IMR-90 (cell line): ENCODE data around the gene TBRG4.

Experiments used
- BHLHE40 ChIP-seq: fragments of 150-350 bp; IDR thresholded peaks from 2 replicates; pipeline ENCODE4 v1.6.1; 2016; ENCODE audit warnings: mild to moderate bottlenecking, low read depth, low read length
- CEBPB ChIP-seq: IDR thresholded peaks from 2 replicates; pipeline ENCODE4 v1.6.1; 2012; ENCODE audit warnings: low read depth, low read length, improper control_type of control experiment
- CHD1 ChIP-seq: IDR thresholded peaks from 2 replicates; pipeline ENCODE4 v1.6.1; 2012; ENCODE audit warnings: low read depth, low read length, improper control_type of control experiment
- MAZ ChIP-seq: IDR thresholded peaks from 2 replicates; pipeline ENCODE4 v1.6.1; 2012; ENCODE audit warnings: low read depth, mild to moderate bottlenecking, low read length, improper control_type of control experiment, moderate library complexity, borderline replicate concordance
- MXI1 ChIP-seq: IDR thresholded peaks from 2 replicates; pipeline ENCODE4 v1.6.1; 2012; ENCODE audit warnings: low read depth, mild to moderate bottlenecking, low read length, moderate library complexity, borderline replicate concordance
- POLR2A ChIP-seq: IDR thresholded peaks from 2 replicates; pipeline ENCODE4 v1.6.1; 2012; ENCODE audit warnings: mild to moderate bottlenecking, low read depth, low read length
- TF ChIP-seq, protein P1 (sequence below): conservative IDR thresholded peaks from 2 replicates; pipeline ENCODE4 v1.5.1; 2012; ENCODE audit warnings: mild to moderate bottlenecking, low read depth, low read length, improper control_type of control experiment
- TF ChIP-seq, protein P2 (sequence below): fragments of 150-350 bp; IDR thresholded peaks from 2 replicates; pipeline ENCODE4 v1.6.1; 2016; ENCODE audit warnings: low read depth, mild to moderate bottlenecking, low read length, moderate library complexity, borderline replicate concordance

DNA sequence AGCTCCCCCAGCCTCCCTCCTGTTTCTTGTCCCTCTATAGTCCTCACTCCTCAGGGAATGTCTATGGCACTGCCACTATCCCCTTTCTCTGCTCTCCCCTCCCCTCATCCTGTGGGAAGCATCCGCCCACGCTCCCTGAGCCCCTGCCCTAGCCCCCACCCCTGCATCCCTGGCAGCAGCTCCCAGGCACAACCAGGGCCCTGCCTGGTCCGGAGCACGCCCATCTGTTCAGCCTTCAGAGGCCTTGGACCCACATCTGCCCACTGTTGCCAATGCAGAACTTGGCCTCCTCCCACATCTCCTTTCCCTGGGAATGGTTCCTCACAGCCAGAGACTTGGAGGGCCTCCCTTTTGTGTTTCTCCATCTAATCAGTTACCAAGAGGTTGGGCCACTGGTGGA, 20.4 kb upstream of the TBRG4 start:
- TF ChIP-seq MXI1 (no peak), MAZ (no peak), POLR2A (no peak), CEBPB (no peak), CHD1 (no peak), BHLHE40 (no peak)
- TF ChIP-seq, protein P1, sequence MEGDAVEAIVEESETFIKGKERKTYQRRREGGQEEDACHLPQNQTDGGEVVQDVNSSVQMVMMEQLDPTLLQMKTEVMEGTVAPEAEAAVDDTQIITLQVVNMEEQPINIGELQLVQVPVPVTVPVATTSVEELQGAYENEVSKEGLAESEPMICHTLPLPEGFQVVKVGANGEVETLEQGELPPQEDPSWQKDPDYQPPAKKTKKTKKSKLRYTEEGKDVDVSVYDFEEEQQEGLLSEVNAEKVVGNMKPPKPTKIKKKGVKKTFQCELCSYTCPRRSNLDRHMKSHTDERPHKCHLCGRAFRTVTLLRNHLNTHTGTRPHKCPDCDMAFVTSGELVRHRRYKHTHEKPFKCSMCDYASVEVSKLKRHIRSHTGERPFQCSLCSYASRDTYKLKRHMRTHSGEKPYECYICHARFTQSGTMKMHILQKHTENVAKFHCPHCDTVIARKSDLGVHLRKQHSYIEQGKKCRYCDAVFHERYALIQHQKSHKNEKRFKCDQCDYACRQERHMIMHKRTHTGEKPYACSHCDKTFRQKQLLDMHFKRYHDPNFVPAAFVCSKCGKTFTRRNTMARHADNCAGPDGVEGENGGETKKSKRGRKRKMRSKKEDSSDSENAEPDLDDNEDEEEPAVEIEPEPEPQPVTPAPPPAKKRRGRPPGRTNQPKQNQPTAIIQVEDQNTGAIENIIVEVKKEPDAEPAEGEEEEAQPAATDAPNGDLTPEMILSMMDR: no peak
- TF ChIP-seq, protein P2, sequence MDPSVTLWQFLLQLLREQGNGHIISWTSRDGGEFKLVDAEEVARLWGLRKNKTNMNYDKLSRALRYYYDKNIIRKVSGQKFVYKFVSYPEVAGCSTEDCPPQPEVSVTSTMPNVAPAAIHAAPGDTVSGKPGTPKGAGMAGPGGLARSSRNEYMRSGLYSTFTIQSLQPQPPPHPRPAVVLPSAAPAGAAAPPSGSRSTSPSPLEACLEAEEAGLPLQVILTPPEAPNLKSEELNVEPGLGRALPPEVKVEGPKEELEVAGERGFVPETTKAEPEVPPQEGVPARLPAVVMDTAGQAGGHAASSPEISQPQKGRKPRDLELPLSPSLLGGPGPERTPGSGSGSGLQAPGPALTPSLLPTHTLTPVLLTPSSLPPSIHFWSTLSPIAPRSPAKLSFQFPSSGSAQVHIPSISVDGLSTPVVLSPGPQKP: no peak
